Osteoblast (primary cell): Measurements from ENCODE around the gene EPB42. TPM values are rescaled to one million over a fixed set of nuclear protein-coding genes. Genes with fewer than 3 reads are reported as not detected.
"Not testable (repeated sequence)": the region's sequence is repeated elsewhere in the genome, so short reads cannot be mapped to it uniquely, and the experiment has no call there.

Experiments used
- DNase-seq: peaks from one replicate; pipeline ENCODE4 v3.0.0; 2011; ENCODE audit warnings: low spot score, mixed read lengths; ENCODE audit not compliant: insufficient read length; ENCODE audit errors: missing footprints
- H2AFZ ChIP-seq: 2 replicates; pipeline ENCODE4 v1.6.0; 2011; ENCODE audit warnings: mild to moderate bottlenecking, low read length
- H3K27ac ChIP-seq: 2 replicates; pipeline ENCODE4 v1.5.1; 2011; ENCODE audit warnings: mild to moderate bottlenecking, low read depth, low read length, moderate library complexity
- H3K27me3 ChIP-seq: 2 replicates; pipeline ENCODE4 v1.6.0; 2012; ENCODE audit warnings: mild to moderate bottlenecking, control low read depth, inconsistent platforms, low read length, moderate library complexity; ENCODE audit not compliant: insufficient read depth
- H3K36me3 ChIP-seq: 2 replicates; pipeline ENCODE4 v1.5.1; 2011; ENCODE audit warnings: mild to moderate bottlenecking, low read length, control low read depth, moderate library complexity; ENCODE audit not compliant: insufficient read depth
- H3K4me1 ChIP-seq: 2 replicates; pipeline ENCODE4 v1.5.1; 2011; ENCODE audit warnings: mild to moderate bottlenecking, low read length, control low read depth, moderate library complexity; ENCODE audit not compliant: insufficient read depth
- H3K4me2 ChIP-seq: 2 replicates; pipeline ENCODE4 v1.6.0; 2011; ENCODE audit warnings: mild to moderate bottlenecking, low read length; ENCODE audit not compliant: insufficient read depth
- H3K4me3 ChIP-seq: fragments of 200-600 bp; sonication (generic); 3 replicates; pipeline ENCODE4 v1.5.1; 2012; ENCODE audit warnings: mild to moderate bottlenecking, low read length, inconsistent platforms; ENCODE audit not compliant: insufficient read depth
- H3K79me2 ChIP-seq: 2 replicates; pipeline ENCODE4 v1.6.0; 2012; ENCODE audit warnings: mild to moderate bottlenecking, low read length, control low read depth, inconsistent platforms; ENCODE audit not compliant: insufficient read depth
- H3K9me3 ChIP-seq: 2 replicates; pipeline ENCODE4 v1.5.1; 2011; ENCODE audit warnings: low read depth, low read length, control low read depth
- H4K20me1 ChIP-seq: 2 replicates; pipeline ENCODE4 v1.6.0; 2012; ENCODE audit warnings: mild to moderate bottlenecking, low read length, control low read depth; ENCODE audit not compliant: insufficient read depth
- CTCF ChIP-seq: IDR thresholded peaks from 2 replicates; pipeline ENCODE4 v1.5.1; 2011; ENCODE audit warnings: mild to moderate bottlenecking, low read depth, low read length, moderate library complexity; ENCODE audit errors: extremely low read depth
- total RNA-seq: library from RNA; depleted of rRNA; stranded (reverse); fragments of >200 nt; gene quantifications from 2 replicates; pipeline ENCODE4 v1.2.3, GENCODE V29; 2012

Gene EPB42
- total RNA-seq, 1 donor: not detected

- Histone ChIP-seq H3K4me1 (no peaks in the 10 kb centered on the region), H3K4me2 (no peak overlapping the region), H3K4me3 (no peak overlapping the region), H3K79me2 (no peaks in the 10 kb centered on the region), H3K9me3 (no peaks in the 10 kb centered on the region), H2AFZ (no peak overlapping the region), H3K27ac (no peak overlapping the region), H3K27me3 (peaks cover 14% of the 10 kb centered on the region), H4K20me1 (no peaks in the 10 kb centered on the region), H3K36me3 (no peaks in the 10 kb centered on the region)
- TF ChIP-seq CTCF: no peak
- DNase-seq: no peak
These were observed 5.9 kb upstream of the EPB42 start for GRCh38 chr15:43226436-43227305.

GRCh38 chr15:43225950-43226255, 5.1 kb upstream of the EPB42 start:
- H3K36me3 ChIP-seq, H4K20me1 ChIP-seq, H3K9me3 ChIP-seq, H2AFZ ChIP-seq, H3K4me3 ChIP-seq, H3K27ac ChIP-seq, DNase-seq, H3K4me1 ChIP-seq, H3K4me2 ChIP-seq, H3K79me2 ChIP-seq: not testable (repeated sequence)
- H3K27me3 ChIP-seq: peaks cover 20% of the 10 kb centered on the region

- Histone ChIP-seq H3K9me3 (no peaks in the 10 kb centered on the region), H3K36me3 (no peaks in the 10 kb centered on the region), H3K79me2 (no peaks in the 10 kb centered on the region), H3K27me3 (peaks cover 20% of the 10 kb centered on the region), H3K4me3 (no peak overlapping the region), H2AFZ (peak overlapping the region; percentile 41), H4K20me1 (no peaks in the 10 kb centered on the region), H3K4me2 (no peak overlapping the region), H3K4me1 (no peaks in the 10 kb centered on the region), H3K27ac (no peak overlapping the region)
- peak; percentile 97 for DNase-seq
- peak; percentile 82 for TF ChIP-seq CTCF
These were observed 4.6 kb upstream of the EPB42 start for GRCh38 chr15:43225201-43225949.

- no peak for TF ChIP-seq CTCF
- no peaks in the 10 kb centered on the region for H4K20me1 ChIP-seq
- H3K4me2 ChIP-seq: no peak overlapping the region
- H3K9me3 ChIP-seq: no peaks in the 10 kb centered on the region
- no peaks in the 10 kb centered on the region for H3K4me1 ChIP-seq
- no peak for DNase-seq
- no peaks in the 10 kb centered on the region for H3K79me2 ChIP-seq
- no peaks in the 10 kb centered on the region for H3K36me3 ChIP-seq
- H3K27ac ChIP-seq: no peak overlapping the region
- H3K4me3 ChIP-seq: no peak overlapping the region
- no peak overlapping the region for H2AFZ ChIP-seq
- H3K27me3 ChIP-seq: peaks cover 36% of the 10 kb centered on the region
These were observed 604 bp upstream of the EPB42 start for GRCh38 chr15:43221422-43221821.
